Measurements from ENCODE around the gene OR6B3.
A peak's percentile ranks its signal among the peaks of the same experiment; 100 is the strongest.

The OR6B3 gene

GRCh38 chr2:240053173-240054155 lies at the start of gene OR6B3:
Gene OR6B3, minus strand, starts transcription at chr2:240053521.
- in situ Hi-C loops (cut with MboI; ENCODE audit: low pct_unique_long_range_greater_than_20kb, low sequenced_read_pairs) = no loop called here

GRCh38 chr2:240098349-240098748 lies 45.0 kb upstream of the OR6B3 start:
- no peak for DNase-seq
- in situ Hi-C loops (cut with MboI; ENCODE audit: low pct_unique_long_range_greater_than_20kb, low sequenced_read_pairs) = no loop called here

More at GRCh38 chr2:240053173-240054155, at the start of gene OR6B3:
- DNase-seq = no peak

GRCh38 chr2:240095556-240096523 lies 42.5 kb upstream of the OR6B3 start:
- no peak for DNase-seq

GRCh38 chr2:240089306-240089705 lies 36.0 kb upstream of the OR6B3 start:
- in situ Hi-C loops (cut with MboI; ENCODE audit: low pct_unique_long_range_greater_than_20kb, low sequenced_read_pairs) = no loop called here
- no peak for DNase-seq

More at GRCh38 chr2:240095556-240096523, 42.5 kb upstream of the OR6B3 start:
- in situ Hi-C loops (cut with MboI; ENCODE audit: low pct_unique_long_range_greater_than_20kb, low sequenced_read_pairs) = no loop called here

- in situ Hi-C loops (cut with MboI; ENCODE audit: low pct_unique_long_range_greater_than_20kb, low sequenced_read_pairs) = no loop called here
- no peak for DNase-seq
Observed at GRCh38 chr2:240086563-240086962, 33.2 kb upstream of the OR6B3 start.

- in situ Hi-C loops (cut with MboI; ENCODE audit: low pct_unique_long_range_greater_than_20kb, low sequenced_read_pairs) = no loop called here
- DNase-seq = no peak
Observed at GRCh38 chr2:240078631-240079030, 25.3 kb upstream of the OR6B3 start.

- in situ Hi-C loops (cut with MboI; ENCODE audit: low pct_unique_long_range_greater_than_20kb, low sequenced_read_pairs) = no loop called here
Observed at GRCh38 chr2:240077442-240077841, 24.1 kb upstream of the OR6B3 start.

GRCh38 chr2:240074545-240074944 lies 21.2 kb upstream of the OR6B3 start:
- in situ Hi-C loops (cut with MboI; ENCODE audit: low pct_unique_long_range_greater_than_20kb, low sequenced_read_pairs) = no loop called here
- DNase-seq = no peak

More at GRCh38 chr2:240077442-240077841, 24.1 kb upstream of the OR6B3 start:
- DNase-seq = no peak

- in situ Hi-C loops (cut with MboI; ENCODE audit: low pct_unique_long_range_greater_than_20kb, low sequenced_read_pairs) = no loop called here
- DNase-seq = no peak
Observed at GRCh38 chr2:240070907-240071306, 17.6 kb upstream of the OR6B3 start.

GRCh38 chr2:240069829-240070228 lies 16.5 kb upstream of the OR6B3 start:
- in situ Hi-C loops (cut with MboI; ENCODE audit: low pct_unique_long_range_greater_than_20kb, low sequenced_read_pairs) = no loop called here
- no peak for DNase-seq

GRCh38 chr2:240068193-240068592 lies 14.9 kb upstream of the OR6B3 start:
- in situ Hi-C loops (cut with MboI; ENCODE audit: low pct_unique_long_range_greater_than_20kb, low sequenced_read_pairs) = no loop called here

GRCh38 chr2:240066489-240066888 lies 13.2 kb upstream of the OR6B3 start:
- no peak for DNase-seq
- in situ Hi-C loops (cut with MboI; ENCODE audit: low pct_unique_long_range_greater_than_20kb, low sequenced_read_pairs) = no loop called here

More at GRCh38 chr2:240068193-240068592, 14.9 kb upstream of the OR6B3 start:
- DNase-seq = no peak

GRCh38 chr2:240064898-240065297 lies 11.6 kb upstream of the OR6B3 start:
- in situ Hi-C loops (cut with MboI; ENCODE audit: low pct_unique_long_range_greater_than_20kb, low sequenced_read_pairs) = no loop called here
- DNase-seq = no peak

- peak; percentile 46 for DNase-seq
- in situ Hi-C loops (cut with MboI; ENCODE audit: low pct_unique_long_range_greater_than_20kb, low sequenced_read_pairs) = no loop called here
Observed at GRCh38 chr2:240060977-240061591, 7.8 kb upstream of the OR6B3 start.

GRCh38 chr2:240056678-240057077 lies 3.4 kb upstream of the OR6B3 start:
- in situ Hi-C loops (cut with MboI; ENCODE audit: low pct_unique_long_range_greater_than_20kb, low sequenced_read_pairs) = no loop called here
- no peak for DNase-seq

GRCh38 chr2:240055177-240055917 lies 2.0 kb upstream of the OR6B3 start:
- in situ Hi-C loops (cut with MboI; ENCODE audit: low pct_unique_long_range_greater_than_20kb, low sequenced_read_pairs) = no loop called here
- DNase-seq = no peak

GRCh38 chr2:240052524-240052923 lies 797 bp downstream of the OR6B3 start:
- DNase-seq = no peak
- in situ Hi-C loops (cut with MboI; ENCODE audit: low pct_unique_long_range_greater_than_20kb, low sequenced_read_pairs) = no loop called here

- DNase-seq = no peak
- in situ Hi-C loops (cut with MboI; ENCODE audit: low pct_unique_long_range_greater_than_20kb, low sequenced_read_pairs) = no loop called here
Observed at GRCh38 chr2:240051697-240052096, 1.6 kb downstream of the OR6B3 start.

Measured in KBM-7 (cell line).